OCI-LY3 (cell line): ENCODE data around the gene VTI1A.
"Not testable (repeated sequence)": the region's sequence is repeated elsewhere in the genome, so short reads cannot be mapped to it uniquely, and the experiment has no call there.

ENCODE experiments used
- H2AFZ ChIP-seq: fragments of 200-600, 300-600 bp; shearing (Covaris generic); 2 replicates; pipeline ENCODE4 v1.6.0; 2014; ENCODE audit warnings: antibody characterized with exemption, low read depth, low read length
- H3K27ac ChIP-seq: fragments of 200-600, 300-600 bp; sonication (generic); 2 replicates; pipeline ENCODE4 v1.5.1; 2014; ENCODE audit warnings: mild to moderate bottlenecking, low read length, moderate library complexity, mixed read lengths
- H3K27me3 ChIP-seq: fragments of 200-600, 300-600 bp; sonication (generic); 2 replicates; pipeline ENCODE4 v1.6.1; 2014; ENCODE audit warnings: low read depth, low read length, mixed read lengths
- H3K36me3 ChIP-seq: fragments of 200-600, 300-600 bp; sonication (generic); replicated peaks from 2 replicates; pipeline ENCODE3; 2014; ENCODE audit warnings: low read depth, low read length, mixed read lengths
- H3K4me1 ChIP-seq: fragments of 300-600, 200-600 bp; sonication (generic); 2 replicates; pipeline ENCODE4 v1.6.1; 2014; ENCODE audit warnings: low read length, mixed read lengths
- H3K4me2 ChIP-seq: fragments of 200-600, 300-600 bp; sonication (generic); 2 replicates; pipeline ENCODE4 v1.6.1; 2014; ENCODE audit warnings: low read length, mixed read lengths
- H3K4me3 ChIP-seq: fragments of 300-600, 200-600 bp; sonication (generic); 2 replicates; pipeline ENCODE4 v1.5.1; 2014; ENCODE audit warnings: antibody characterized with exemption, mild to moderate bottlenecking, low read length, moderate library complexity
- H3K79me2 ChIP-seq: fragments of 300-600, 200-600 bp; shearing (Covaris generic); 2 replicates; pipeline ENCODE4 v1.6.1; 2014; ENCODE audit warnings: mild to moderate bottlenecking, low read length, mixed read lengths
- H3K9ac ChIP-seq: fragments of 300-600, 200-600 bp; shearing (Covaris generic); 2 replicates; pipeline ENCODE4 v1.6.0; 2014; ENCODE audit warnings: mild to moderate bottlenecking, low read length, moderate library complexity
- H3K9me3 ChIP-seq: fragments of 200-600, 300-600 bp; shearing (Covaris generic); 2 replicates; pipeline ENCODE4 v1.6.1; 2014; ENCODE audit warnings: low read length, mixed read lengths; ENCODE audit not compliant: insufficient read depth
- H4K20me1 ChIP-seq: fragments of 200-600, 300-600 bp; sonication (generic); 2 replicates; pipeline ENCODE4 v1.6.1; 2016; ENCODE audit warnings: low read length, mixed read lengths; ENCODE audit not compliant: insufficient read depth
- EZH2phosphoT487 ChIP-seq: fragments of 200-600 bp; shearing (Covaris generic); IDR thresholded peaks from 2 replicates; pipeline ENCODE4 v1.6.1; 2018; ENCODE audit warnings: antibody characterized with exemption, mixed run types, low read depth
- TF ChIP-seq, protein P1 (sequence below): fragments of 200-600, 300-600 bp; sonication (generic); IDR thresholded peaks from 2 replicates; pipeline ENCODE4 v1.5.1; 2014; ENCODE audit warnings: antibody characterized with exemption, low read length, low read depth

Gene VTI1A

DNA sequence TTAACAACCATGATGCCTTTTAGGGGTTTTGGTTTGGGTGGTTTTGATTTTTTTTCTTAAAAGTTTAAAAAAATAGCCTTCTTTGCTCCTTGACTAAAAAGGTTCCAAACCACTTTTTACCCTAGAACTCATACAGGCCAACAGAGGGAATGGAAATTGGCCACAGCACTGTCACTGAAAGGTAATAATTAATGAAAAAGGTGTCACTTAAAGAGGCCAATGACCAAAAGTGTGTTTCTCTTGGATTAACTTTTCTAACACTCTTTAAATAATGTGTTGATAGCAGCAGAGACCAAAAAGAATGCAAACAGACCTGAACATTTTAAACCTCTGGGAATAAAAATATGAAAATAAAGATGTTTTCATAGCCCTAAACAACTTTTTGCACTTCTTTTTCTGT lies 282.0 kb downstream of the VTI1A start:
- peaks cover 6% of the 10 kb centered on the region for H3K4me1 ChIP-seq
- no peaks in the 10 kb centered on the region for H3K79me2 ChIP-seq
- TF ChIP-seq EZH2phosphoT487: no peak
- TF ChIP-seq, protein P1, sequence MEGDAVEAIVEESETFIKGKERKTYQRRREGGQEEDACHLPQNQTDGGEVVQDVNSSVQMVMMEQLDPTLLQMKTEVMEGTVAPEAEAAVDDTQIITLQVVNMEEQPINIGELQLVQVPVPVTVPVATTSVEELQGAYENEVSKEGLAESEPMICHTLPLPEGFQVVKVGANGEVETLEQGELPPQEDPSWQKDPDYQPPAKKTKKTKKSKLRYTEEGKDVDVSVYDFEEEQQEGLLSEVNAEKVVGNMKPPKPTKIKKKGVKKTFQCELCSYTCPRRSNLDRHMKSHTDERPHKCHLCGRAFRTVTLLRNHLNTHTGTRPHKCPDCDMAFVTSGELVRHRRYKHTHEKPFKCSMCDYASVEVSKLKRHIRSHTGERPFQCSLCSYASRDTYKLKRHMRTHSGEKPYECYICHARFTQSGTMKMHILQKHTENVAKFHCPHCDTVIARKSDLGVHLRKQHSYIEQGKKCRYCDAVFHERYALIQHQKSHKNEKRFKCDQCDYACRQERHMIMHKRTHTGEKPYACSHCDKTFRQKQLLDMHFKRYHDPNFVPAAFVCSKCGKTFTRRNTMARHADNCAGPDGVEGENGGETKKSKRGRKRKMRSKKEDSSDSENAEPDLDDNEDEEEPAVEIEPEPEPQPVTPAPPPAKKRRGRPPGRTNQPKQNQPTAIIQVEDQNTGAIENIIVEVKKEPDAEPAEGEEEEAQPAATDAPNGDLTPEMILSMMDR: no peak
- H3K9ac ChIP-seq: no peak overlapping the region
- no peak overlapping the region for H2AFZ ChIP-seq
- H3K4me2 ChIP-seq: no peak overlapping the region
- H3K27ac ChIP-seq: no peak overlapping the region
- H3K36me3 ChIP-seq: no peaks in the 10 kb centered on the region
- no peak overlapping the region for H3K4me3 ChIP-seq
- no peaks in the 10 kb centered on the region for H3K27me3 ChIP-seq
- no peaks in the 10 kb centered on the region for H3K9me3 ChIP-seq
- H4K20me1 ChIP-seq: no peaks in the 10 kb centered on the region

DNA sequence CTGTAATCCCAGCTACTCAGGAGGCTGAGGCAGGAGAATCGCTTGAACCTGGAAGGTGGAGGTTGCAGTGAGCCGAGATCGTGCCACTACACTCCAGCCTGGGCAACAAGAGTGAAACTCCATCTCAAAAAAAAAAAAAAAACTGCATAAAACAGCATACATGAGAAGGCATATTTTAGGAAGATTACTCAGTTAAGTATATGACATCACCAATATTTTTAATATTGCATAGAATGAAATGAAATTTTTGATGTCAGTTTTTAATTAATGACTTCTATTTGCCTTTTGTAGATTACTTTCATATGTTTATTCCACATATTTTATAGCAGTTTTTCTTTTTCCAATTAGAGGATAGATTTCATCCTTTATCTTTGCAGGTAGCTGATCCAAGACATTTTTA lies 284.4 kb downstream of the VTI1A start:
- H3K9ac ChIP-seq, H2AFZ ChIP-seq, H3K4me1 ChIP-seq, H3K4me2 ChIP-seq, H3K79me2 ChIP-seq, H3K27ac ChIP-seq, H3K4me3 ChIP-seq, H3K36me3 ChIP-seq, H3K27me3 ChIP-seq, H4K20me1 ChIP-seq, H3K9me3 ChIP-seq: not testable (repeated sequence)

DNA sequence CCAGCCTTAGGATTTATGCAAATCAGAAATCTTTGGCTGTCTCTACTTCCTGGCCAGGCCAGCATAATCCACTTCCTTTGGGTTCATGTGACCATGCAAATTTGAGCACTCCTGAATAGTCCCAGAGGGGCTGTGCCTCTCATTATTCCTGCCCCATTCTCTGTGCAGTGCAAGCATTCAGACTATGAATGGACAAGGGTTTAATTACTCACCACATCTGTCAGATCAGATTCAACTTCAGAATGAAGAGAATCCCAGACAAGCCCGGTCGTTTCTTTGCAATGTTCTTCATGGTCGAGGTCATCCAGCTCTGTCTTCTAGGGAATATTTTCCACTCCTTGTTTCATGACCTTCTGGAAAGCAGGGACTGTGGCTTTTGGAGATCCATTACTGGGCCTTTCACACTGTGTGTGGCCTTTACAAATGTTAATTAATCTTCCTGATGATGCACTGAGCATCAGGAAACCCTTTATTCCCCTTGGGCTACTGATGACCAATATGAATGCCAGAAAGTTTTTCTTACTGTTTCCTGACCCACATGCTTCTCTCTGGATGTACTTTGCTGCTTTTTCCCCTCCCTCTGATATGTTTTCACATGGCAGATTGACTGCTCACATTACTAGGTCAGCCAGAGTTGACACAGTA lies 285.4 kb downstream of the VTI1A start:
- no peak overlapping the region for H3K4me3 ChIP-seq
- H3K36me3 ChIP-seq: no peaks in the 10 kb centered on the region
- H2AFZ ChIP-seq: no peak overlapping the region
- H3K4me2 ChIP-seq: no peak overlapping the region
- no peak overlapping the region for H3K27ac ChIP-seq
- H4K20me1 ChIP-seq: no peaks in the 10 kb centered on the region
- H3K79me2 ChIP-seq: no peaks in the 10 kb centered on the region
- TF ChIP-seq, protein P1: no peak
- TF ChIP-seq EZH2phosphoT487: no peak
- H3K4me1 ChIP-seq: peaks cover 6% of the 10 kb centered on the region
- H3K27me3 ChIP-seq: no peaks in the 10 kb centered on the region
- H3K9ac ChIP-seq: no peak overlapping the region
- H3K9me3 ChIP-seq: no peaks in the 10 kb centered on the region

DNA sequence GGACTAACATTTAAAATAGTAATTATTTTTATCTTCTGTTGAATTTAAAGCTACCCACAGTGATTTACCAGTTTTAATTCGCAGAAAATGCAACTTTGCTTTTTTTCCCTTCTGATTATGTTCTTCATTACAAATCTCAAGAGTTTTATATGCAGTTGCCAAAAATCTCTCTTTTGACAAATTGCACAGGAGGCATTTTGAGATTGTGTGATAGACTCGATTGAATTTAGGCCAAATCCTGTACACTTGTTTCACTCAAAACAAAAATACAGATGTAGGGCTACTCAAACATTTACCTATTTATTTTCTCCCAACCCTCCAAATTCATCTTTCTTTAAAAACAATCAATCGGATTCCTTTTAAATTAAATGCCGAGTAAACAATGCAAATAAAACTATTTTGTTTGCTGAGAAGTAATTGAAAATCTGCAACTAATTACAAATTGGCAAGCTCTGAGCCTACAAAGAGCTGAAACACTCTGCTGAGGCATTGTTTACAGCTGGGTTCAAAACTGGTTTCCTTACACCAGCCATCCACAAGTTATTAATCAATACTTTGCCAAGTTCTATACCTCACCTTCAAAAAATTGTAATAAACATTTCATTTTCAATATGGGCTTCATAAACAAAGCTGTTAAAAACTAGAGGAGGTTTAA lies 288.2 kb downstream of the VTI1A start:
- Histone ChIP-seq H3K27ac (no peak overlapping the region), H4K20me1 (no peaks in the 10 kb centered on the region), H3K9ac (no peak overlapping the region), H3K9me3 (no peaks in the 10 kb centered on the region), H3K4me3 (no peak overlapping the region), H3K4me1 (peaks cover 6% of the 10 kb centered on the region), H3K79me2 (no peaks in the 10 kb centered on the region), H3K27me3 (no peaks in the 10 kb centered on the region), H3K36me3 (no peaks in the 10 kb centered on the region), H3K4me2 (no peak overlapping the region), H2AFZ (no peak overlapping the region)
- TF ChIP-seq, protein P1: no peak
- TF ChIP-seq EZH2phosphoT487: no peak
